SKM-1 (cell line): ENCODE data around the gene PRKCH.

ENCODE experiments used
- DNase-seq: peaks from one replicate; lab custom pipeline; 2025; ENCODE audit not compliant: unreplicated experiment; lab: John Stamatoyannopoulos, UW

Gene PRKCH

DNA sequence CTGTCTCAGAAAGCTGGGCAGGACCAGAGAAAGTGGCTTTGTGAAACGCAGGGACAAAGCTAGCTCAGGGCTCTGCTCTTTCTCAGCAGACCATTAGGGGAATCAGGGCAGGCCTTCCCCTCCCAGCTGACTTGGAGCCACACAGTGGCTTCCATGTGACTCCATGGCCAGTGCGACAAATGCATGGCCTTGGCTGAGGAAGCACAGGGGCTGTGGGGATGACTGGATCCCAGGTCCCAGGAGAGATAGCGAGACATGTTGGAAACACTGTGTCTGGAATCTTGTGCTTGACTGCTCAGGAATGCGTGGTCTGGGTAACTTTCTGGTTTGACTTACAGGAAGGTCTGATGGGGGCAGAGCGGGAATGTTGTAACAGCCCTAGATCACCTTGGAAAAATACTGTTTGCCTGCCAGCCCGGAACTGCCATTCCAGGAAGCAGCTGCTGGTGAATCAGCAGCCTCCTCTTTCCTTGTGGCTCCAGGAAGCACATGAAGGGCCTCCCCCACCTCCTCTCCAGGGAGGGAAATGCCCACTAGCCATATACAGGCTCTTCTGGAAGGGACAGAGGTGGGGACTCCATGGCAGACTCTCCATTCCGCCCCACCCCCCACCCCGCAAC, 240.4 kb downstream of the PRKCH start:
- DNase-seq: no peak

DNA sequence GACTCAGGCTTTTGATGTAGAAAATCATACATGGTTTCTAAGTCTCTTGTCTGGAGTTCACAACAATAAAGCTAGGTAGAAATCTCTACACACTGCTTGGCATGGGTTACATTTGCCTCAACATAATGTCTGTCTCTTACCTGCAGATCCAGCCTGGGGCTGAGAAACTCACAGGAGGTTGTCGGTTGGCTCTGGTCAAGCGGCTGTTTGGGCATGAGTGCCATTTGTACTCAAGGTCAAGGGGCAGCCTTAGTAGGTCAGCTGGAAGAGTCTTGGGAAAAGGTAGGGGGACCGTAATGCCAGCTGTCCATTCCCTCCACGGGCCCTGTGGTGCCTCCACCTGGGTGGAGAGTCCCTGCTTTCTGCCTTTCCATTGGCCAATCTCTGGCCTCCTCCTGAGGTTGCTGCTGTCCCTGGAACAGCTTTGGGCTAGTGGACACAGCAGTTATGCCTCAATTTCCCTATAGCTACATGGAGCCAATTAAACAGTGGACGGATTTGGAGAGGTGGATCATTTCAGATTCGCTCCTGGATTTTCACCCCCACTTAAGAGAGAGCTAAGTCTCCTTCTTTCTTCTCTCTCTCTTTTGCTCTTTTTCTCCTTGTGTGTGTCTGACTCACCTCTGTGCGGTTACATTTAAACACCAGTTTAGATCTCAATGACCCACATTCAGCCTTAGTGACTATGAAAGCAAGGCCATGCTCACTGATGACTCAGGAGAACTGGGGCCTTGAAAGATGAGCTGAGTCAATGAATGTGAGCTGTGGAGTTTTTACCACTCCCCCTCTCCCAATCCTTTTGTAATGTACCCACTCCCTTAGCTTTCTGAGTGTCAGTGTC, 241.2 kb downstream of the PRKCH start:
- no peak for DNase-seq

DNA sequence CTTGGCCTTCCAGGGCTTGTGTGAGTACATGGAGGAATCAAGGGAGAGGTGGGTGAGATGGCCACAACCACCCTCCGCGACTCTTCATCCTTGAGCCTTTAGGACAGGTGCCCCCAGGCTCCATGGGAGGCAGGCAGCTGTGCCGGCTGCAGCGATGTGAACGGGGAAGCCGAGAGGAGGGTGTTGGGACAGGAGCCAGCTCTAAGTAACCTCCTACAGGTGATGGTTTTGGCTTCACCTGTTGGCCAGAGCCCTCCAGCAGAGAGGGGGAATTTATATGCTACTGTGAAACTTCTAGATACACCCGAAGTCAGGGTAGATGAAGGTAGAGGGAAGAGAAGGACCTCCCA, 241.8 kb downstream of the PRKCH start:
- DNase-seq: no peak

DNA sequence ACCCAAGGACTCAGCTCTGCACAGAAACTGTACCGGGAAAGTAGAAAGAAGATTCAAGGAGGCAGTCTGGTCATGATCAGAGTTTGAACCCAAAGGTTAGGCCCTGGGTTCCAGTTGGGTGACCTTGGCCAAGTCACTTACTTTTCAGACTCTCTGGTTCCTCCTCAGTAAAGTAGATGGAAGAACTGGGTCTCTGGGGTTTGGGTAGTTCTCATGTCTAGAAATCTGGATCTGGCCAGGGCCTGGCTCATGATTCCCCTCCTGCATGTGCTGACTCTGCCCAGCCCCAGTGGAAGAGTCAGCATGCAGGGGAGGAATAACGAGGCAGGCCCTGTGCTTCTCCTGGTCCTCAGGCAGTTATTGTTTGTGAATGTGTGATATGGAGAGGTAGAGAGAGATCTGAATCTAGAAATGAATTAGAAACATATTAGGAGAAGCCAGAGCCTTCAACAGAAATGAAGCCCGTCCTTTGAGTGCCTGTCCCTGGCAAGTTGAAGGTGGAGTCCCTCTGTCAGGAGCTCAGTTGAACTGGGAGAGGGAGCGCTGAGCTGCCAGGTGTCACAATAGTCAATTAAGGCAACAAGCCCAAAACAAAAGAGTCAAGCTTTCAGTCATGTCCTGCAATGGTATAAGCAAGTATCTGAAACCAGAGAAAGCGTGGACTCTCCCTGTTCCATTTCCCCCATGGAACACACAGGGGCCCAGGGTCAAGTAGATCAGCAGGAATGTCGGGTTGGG, 242.7 kb downstream of the PRKCH start:
- no peak for DNase-seq

DNA sequence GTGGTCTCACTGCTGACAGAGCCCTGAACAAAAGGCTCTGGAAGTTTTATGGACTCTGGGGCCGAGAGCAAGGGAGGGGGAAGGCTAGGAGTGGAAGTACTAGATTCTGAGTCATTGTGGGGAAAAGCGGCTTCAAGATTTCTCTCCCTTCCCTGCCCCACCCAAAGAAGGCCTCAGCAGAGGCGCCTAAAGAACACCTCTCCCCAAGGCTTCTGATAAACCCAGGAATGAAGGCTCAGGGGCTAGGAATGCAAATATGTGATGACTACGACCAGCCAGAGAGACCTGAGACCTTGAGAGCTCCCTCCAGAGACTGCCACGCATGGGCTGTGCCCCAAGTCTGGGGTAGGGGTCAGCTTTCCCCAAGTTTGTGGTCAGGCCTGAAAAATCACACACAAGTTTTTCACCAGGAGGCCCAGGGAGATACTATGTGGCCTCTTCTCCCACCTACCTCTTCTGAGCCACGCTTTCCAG, 243.3 kb downstream of the PRKCH start:
- no peak for DNase-seq

DNA sequence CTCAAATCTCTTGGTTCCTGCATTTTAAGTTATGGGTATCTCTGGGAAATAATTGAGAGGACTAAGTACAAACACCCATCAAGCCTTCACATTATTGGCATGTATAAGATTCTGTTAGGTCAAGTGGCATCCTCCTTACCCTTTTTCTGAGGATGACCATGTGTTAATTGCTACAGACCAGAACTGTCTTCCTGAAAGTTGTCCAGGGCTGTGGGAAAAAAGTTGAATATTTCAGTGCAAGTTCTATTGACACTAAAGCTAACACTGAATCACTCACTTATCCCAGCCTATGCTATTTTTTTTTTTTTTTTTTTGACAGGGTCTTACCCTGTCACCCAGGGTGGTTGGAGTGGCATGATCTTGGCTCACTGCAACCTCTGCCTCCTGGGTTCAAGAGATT, 243.8 kb downstream of the PRKCH start:
- DNase-seq: no peak

DNA sequence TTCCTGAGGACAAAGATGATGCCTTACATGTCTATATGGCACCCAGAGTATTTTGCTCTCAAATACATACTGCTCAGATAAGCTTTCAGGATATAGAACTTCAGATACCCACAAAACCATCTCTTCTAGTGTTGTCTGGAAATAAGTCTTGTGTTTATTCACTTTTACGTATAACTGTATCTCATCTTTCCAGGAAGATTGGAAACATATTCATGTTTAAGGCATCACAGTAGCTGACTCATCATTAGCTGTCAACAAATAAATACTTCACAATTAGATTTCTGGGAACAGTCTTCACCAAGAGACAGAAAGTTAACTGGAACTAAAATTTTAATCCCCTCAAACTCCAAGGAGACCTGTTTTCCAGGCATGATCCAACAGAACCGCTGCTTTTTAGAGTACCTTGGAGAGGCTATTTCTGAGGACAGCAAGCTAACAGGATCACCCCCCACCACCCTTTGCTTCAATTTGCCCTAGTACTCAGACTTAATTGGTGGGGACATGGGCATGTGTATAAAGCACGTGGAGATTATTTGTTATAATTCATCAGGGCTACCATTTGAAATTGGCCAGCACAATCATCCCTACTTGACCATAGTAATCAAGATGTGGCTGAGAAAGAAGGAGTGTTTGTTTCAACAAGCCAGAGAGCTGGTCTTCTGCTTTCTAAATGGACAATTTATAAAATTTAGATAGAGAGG, 244.6 kb downstream of the PRKCH start:
- DNase-seq: no peak

DNA sequence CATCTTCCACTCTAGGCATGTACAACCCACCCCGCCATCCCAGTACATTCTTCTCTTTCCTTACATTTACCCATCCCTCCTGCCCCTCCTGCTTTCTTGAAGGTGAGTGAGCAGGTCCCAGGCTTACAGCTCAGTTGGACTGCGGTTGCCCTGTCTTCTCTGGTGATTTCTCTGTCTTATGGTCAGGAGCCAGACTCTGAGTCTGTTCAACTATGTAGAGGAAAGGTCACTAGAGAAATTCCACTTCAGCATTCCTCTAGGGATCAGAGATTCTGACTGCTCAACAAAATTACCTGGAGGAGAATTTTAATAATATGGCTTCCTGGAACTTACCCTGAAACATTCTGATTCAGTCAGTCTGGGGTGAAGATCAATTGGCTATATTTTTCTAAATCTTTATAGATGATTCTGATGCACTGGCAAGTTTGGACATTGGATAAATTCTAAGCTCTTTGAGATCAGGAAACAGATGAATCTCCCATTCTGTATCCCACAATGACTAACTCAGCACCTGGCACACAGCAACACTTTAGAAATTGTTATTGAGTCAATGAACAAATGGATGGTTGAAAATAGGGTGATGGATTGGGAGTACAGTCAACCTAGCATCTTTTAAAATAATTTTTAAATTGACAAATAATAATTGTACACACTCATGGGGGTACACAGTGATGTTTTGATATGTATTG, 245.3 kb downstream of the PRKCH start:
- DNase-seq: no peak

DNA sequence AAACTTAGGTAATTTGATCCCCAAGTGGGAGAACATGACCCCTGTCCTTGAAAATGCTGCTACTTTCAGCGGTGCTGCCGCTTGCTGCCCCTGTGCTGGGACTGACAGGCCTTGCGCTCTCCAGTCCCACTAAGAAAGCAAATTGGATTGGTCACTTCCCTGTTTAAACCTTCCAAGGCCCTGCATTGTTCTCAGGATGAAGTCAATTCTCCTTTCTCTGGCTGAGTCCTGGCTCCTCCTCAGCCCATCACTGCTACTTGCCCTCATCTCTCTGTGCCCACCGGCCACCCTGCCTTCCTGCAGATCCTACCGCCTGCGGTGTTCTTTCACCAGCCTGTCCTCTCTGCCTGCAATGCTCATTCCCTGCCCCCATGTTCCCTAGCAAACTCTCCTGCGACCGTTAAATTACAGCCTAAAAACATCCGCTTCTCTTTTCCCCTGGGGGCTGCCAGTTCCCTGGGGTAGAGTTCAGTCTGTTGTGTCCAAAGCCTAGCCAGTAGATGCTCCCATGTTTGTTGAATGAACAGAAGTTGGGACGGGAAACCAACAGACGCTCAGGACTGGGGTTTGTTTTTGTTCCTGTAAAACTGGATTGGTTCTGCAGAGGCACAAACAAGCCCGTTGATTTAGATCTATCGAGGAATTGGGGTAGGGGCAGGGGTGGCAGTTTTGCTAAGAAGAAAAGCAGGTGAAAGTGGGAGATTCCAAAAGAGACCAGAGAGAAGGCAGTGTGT, 246.6 kb downstream of the PRKCH start:
- DNase-seq: no peak

DNA sequence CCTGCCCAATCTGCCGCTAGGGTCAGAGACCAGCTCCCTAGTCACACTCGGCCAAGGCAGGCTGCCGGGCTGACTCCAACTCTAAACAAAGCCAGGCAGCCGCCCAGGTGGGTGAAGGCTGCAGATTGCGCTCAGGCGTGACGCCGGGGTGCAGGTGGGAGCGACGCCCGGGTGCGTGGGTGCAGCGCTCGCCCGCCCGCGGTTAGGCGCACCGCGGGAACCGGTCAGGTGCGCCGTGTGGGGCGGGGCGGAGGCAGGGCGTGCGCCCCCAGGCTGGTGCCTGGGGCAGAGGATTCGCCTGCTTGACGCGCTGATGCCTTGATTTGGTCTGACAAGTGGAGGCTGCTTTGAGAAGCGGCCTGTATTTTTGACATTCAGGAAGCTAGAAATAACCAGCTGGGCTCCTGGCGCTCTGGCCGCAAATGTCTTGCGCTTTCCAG, 247.2 kb downstream of the PRKCH start:
- no peak for DNase-seq

DNA sequence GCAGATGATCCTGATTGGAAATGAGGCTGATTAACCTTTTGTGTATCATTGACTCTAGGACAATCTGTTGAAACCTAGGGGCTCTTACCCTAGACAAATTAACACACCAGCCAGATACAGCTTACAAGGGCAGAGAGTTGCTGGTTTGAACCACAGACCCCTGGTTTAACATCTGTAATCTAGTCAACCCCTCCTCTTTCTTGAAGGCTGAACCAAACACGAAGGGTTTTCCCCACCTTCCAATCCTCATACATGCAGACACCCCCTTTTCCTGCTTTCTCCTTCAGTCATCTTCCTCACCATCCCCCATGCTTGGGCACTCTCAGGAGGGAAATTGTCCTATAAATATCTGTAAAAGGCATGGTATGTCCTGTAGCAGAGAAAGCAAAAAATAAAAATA, 247.9 kb downstream of the PRKCH start:
- DNase-seq: no peak

DNA sequence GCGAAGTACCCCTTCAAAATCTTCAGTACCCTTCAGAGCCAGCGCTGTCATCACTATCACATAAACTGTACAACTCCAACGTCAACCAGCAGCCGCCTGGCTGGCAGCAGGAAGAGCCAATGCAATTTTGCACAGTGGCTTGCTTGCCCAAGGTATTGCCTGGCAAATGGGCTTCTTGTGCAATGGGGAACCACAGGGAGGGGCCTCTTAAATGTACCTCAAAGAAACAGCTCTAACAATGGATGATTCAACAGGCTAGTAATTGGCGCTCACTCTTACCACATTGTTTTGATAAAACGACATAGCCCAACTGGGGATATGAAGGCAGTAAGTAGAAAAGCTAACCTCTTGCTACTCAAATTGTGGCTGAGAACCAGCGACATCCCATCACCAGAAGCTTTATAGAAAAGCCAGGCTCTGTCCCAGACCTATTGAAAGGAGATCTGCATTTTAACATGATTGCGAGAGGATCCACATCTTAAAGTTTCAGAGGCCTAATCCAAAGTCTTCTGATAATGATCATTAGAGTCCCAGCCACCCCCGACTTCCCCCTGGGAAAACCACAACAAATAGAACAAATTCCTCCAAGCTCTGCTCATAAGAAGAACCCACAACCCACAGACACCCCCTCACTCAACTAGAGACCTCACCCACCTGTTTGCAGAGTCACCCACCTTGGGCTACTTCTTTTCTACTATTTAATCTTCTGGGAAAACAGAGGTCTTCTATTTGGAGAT, 248.6 kb downstream of the PRKCH start:
- peak; percentile 46 for DNase-seq

DNA sequence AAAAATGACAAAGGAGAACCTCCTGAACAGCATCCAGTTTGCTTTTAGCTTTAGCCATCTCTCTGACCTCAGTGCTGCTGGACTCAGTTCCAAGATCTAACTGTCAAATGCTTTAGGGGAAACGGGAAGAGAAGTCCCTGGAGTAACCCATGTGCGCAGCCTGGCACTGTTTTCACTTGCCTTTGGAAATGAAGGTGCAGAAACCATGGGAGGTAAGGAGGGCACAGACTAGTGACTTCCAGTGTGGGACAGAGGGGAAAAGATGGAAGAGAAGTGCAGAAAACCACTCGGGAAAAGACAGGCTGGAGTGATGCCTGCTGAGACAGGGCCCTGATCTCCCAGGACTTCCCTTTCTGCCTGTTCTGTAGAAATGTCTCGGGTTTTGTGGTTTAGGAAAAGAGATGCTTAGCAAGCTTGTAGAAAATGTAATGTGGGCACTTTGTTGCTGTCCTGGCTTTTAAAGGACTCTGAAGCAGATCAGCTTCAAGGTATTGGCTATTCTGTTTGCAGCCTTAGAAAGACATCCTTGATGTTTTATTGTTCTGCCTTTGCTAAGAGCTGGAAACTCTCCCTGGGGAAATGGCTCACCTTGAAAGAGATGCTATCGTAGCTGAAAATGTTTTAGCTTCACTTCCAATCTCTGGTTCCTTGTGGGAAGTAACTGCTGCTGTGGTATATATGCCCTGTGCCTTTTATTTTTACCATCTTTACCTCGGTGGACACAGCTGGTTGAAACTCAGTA, 249.3 kb downstream of the PRKCH start:
- no peak for DNase-seq

DNA sequence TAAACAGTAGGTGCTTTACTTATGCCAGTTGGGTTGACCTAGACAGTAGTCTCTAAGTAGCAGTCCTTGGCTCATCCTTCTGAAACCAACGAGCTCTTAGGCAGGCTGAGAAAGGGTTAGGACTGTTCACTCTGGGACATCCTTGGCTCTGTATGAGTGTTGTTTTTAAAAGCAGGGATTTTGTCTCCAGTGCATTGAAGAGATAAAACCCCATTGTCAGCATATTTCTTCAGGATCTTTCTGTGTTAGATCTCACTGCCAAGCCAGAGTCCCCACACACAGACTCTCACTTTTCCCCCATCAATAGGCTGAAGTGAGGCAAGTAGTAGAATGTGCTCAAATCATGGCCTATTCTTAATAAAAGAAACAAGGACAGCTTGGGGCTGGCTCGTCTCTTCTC, 250.5 kb downstream of the PRKCH start:
- DNase-seq: no peak

DNA sequence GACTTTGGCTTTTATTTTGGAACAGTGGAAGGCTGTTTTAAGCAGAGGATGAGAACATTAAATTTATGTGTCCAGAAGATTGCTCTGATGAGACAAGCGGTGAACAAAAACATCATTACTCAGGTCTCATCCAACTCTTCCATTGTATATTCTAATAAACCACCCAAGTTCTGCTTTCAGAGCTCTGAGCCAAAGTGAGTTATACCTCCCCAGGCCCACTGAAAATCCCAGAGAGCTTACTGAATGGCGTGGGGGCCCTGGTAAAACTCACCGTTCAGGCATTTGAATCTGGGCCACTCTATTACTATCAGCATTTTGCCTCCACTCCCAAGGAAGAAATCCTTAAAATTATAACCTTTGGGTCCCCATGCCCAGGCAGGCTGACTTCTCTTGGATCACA, 251.9 kb downstream of the PRKCH start:
- DNase-seq: no peak

DNA sequence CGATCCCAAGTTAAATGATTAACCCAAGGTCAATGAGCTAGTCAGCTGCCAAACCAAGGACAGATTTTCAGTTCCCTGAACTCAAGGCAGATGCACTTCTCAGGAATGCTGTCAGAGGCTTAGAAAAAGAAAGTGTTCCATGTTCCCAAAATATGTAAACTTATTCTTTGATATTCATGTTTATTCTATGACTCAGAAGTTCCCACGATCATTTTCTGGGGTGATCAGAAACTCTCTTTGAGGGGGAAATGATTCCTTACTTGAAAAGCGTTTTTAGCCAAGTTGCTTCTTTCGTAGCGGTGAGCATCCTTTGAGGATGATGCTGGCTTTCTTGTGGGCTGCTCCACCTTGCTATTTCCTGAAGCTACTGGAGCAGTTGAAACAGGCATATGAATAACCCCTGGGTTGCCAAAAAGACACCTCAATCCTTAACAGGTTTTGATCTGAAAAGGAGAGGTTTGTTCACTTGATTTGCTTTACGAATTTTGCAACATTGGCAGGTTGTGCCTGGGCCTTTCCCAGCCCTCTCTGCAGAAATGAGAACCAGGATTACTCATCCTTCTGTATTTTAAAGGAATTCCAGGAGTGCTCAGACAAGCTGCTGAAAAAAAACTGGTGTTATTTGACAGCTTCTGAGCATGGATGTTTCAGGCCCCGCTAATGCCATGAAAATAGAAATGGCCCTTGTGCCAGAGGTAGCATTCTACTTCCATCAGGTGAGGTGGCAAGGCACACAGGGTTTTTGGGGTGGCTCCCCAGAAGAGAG, 252.6 kb downstream of the PRKCH start:
- DNase-seq: no peak

DNA sequence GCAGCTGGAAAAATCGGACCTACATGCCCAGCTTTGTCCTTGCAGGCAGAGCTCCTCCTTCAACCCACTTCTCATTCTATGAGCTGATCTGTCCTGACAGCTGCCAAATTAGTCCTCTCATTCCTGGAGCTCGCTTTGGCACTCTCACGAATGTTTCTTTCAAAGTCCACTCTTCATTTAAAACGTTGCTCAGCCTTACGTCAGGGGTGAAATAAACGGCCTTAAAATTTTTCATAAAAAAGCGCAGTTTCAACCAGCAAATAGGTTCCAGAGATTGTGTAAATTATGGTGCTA, 253.1 kb downstream of the PRKCH start:
- DNase-seq: no peak

DNA sequence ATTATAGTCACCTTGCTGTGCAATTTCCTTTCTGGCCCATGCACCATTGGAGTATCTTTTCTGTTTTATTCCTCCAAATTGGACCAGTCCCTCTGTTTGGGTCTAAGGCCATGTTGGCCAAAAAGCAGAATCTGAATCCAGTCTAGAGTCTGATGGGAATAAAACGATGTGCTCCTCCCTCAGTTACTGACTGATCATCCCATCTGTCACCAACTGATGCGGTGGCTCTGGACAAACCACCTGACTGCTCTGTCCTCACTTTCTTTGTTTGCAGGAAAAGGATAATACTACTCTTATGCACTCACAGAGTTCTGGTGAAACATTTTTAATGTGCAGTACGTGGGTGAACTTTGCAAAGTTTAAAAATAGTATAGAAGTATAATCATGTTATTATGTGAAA, 253.7 kb downstream of the PRKCH start:
- no peak for DNase-seq
